NCI-H345 (cell line): ENCODE results near the gene RERE.

ENCODE experiments used
- DNase-seq: peaks from one replicate; lab custom pipeline; 2025; lab: John Stamatoyannopoulos, UW

RERE gene

DNA sequence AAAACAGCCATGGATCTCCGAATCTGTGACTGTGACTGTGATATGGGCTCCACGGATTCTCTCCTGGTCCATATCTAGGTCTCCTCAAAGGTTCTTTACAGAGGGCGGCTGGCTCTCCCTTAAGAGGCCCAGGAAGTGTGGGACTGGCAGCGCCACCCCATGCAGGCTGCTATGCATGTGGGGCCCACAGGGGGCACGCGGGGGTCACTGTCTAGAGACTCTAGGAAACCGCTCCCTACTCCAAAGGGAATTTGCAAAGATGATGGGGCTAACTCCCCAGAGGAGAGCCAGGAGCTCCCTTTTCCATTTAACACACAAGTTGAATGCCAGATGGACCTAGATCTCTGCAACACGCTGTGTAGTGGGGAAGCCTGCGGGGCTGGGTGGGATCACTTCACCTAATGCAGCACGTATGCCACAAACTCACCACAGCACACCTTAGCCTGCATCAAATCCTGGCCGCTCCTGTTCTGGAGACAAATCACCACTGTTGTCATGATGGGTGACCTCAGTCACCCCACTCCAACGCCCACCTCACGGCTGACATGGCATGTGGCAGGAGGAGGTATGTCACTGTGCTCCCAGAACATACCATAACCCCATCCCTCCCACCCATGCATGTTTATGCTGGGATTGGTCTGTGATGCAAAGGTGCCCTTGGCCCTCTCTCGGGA is 437.8 kb downstream of the RERE start:
- DNase-seq: no peak

DNA sequence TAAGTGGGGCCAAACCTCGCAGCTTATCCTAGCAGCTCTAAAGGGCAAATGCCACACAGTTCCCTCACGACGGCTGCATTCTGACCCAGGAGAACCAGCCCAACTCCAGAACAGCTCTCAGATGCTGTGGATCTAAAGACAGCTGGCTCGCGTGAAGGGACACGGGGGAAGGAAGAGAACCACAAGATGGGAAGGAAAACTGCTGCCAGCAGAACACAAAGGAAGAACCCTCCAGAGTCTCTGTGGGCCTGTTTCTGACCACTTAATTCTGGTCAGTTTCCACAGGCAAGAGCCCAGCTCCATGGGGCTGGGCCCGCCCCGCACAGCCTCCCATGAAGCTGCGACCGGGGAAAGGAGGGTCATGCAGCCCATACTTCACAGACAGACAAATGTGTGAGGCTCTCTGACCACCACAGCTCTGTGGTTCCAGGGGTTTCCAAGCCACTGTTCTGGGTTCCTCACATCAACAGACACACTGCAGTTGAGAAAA is 438.4 kb downstream of the RERE start:
- no peak for DNase-seq

DNA sequence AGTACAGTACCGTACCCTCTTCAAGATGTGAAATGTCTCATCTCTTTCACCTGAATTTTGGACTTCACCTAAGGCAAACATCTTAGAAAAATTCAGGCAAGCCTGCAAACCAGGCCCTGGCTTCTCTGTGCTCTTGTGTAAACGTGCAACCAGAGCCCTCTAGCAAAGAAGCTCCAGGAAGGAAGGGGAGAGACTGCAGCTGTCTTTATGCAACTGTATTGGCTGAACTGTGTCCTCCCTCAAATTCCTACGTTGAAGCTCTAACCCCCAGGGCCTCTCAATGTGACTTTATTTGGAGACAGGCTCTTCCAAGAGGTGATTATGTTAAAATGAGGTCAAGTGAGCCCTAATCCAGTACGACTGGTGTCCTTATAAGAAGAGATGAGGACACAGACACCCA is 439.3 kb downstream of the RERE start:
- no peak for DNase-seq

DNA sequence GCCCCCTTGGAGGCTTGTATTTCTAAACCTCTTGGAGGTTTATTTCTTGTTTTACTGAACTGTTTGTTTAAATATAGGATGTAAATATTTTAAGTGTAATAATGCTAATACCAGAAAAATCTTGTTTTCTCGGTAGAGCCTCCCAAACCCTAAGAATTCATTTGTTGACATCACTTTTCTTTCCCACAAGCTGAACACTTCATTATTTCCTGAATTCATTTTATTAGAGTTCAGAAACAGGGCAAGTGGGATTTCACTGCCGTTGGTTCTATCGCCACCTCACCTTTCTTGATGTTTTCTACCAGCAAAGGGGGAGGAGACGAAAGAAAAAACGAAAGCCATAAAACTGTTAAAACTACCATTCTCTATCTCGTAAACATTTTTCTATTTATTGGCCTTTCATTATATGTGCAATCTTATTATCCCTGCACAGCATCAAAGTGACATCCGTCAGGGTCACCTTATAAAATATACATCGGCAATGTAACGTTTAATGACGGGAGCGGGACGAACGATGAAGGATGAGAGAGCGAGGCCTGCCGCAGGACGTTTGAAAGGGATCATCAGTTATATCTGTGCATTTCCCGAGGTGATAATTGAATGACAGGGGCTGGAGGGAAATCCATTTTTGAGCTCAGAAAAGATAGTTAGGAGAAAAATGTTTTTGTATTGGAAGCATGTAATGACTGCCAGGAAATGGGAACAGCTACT is 440.0 kb downstream of the RERE start:
- no peak for DNase-seq

DNA sequence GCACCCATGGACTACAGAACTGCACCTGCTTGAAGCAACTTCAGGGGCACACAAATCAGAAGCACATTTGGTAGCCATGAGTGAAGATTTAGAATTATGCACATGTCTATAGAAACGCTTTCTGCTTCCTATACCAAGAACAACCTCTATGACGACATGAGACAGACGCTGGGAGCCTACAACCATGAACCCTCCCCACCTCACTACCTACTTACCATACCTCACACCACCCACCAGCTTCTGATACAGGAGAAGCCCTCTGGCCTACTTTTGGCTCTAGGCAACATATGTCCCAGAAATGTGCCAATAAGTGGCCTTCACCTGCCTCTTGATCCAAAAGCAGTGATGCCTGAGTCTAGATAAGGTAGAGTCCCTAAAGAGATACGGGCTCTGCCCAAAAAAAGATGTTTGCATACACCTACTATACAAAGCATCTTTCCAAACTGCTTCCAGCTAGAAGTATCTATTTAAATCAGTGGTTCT is 441.0 kb downstream of the RERE start:
- no peak for DNase-seq

DNA sequence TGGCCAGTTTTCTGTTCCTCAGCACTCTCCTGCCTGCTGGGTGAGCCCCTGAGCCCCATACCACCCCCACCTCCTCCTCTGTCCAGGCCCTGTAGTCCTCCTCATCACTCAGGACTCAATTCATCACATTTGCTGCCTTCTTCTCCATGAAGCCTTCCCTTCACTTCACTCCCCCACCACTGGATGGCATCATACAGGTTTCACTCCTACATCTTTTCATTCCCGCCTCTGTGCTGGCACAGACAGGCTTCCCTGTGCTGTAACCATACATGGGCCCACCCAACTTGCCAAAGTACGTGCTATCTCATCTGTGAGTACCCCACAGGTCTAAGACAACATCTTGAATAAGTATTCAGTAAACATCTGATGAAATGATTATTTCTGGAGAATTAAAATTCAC is 442.6 kb downstream of the RERE start:
- DNase-seq: peak; percentile 19

DNA sequence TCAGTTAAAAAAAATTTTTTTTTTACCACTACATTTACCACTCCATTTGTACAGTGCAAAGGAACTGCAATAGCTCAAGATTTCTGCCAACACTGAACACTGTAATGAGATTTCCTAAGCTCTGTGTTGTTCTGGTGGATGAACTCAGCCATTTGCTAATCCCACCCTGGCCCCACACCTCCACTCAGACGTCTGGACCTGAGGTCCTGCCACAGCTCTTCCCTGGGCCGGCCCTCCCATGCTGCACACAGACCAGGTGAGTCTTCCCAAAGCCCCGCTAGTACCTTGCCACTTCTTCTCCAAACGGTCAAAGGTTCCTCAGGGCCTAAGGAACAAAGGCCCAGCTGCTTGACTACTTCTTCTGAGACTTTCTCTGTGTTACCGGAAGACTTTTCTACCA is 443.1 kb downstream of the RERE start:
- no peak for DNase-seq

DNA sequence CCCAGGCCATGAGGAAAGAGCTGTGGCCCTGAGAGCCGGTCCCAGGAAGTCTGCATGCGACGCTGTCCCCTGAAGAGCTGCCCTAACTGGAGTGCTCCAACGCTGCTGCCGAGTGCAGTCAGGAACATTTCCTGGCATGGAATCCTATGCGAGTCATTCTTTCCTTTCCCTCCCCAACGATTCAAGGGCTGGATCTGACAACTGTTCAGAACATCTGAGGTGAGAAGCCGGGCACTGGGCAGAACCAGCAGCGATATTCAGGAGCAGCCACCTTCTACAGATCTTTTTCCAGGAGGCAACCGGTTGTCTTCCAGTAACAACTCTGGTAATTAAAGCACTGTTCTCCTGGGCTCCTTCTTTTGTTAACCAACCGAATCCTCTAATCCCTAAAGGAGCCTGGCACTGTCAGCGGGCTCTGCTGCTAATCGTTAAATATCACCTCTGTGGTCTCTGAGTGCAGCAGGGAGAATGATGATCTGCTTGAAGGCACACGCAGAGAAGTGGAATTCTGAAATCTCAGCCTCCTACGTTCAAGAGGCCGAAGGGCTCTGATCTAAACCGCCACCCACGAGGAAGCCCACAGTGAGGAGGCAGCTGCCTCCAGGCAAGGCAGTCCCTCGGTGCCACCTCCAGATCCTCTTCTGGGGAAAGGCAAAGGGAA is 443.7 kb downstream of the RERE start:
- peak; percentile 70 for DNase-seq

DNA sequence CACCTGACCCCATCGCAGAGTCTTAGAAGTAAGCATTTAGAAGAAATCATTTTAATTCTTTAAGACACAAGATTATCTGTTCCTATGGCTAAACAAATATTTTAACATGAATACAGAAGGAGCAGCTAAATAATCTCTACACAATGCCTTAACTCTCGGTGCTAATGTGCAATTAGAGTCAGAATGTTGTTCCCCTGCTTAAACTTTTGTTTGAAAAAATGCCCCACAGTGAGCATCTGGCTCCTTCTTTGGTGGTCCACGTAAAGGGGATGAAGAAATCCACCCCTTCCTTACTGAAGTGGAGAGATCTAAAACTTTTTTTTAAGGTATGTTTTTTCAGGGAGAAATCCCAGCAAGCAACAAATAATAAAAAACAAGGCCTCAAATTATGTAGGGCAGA is 444.3 kb downstream of the RERE start:
- DNase-seq: no peak

DNA sequence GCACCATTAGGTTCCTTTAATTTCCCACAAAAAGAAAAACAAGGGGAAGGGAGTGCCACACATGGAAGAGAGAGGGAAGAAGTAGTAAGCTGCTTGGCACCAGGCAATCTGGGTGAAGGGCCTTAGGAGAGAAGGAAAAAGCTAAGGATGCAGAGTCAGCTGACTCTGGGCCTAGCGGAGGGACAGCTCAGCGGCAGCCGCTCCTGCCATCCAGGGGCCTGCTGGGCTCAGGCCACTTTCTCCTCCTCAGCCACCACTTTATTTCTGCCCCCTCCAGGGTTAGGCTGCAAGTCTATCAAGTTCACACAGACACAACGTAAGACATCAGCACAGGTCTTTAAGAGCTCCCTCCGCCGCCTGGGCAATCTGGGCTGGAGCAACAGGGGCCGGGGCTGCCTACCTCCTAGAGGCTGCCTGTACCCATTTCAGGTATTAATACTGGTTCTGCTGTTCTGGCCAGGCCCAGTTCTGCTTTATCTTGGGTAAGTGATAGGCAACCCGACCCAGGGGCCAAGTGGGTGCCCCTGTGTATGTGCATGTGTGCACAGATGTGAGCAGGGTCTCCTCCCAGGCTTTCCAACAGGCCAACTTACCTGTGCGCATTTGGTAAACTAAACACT is 446.0 kb downstream of the RERE start:
- no peak for DNase-seq

DNA sequence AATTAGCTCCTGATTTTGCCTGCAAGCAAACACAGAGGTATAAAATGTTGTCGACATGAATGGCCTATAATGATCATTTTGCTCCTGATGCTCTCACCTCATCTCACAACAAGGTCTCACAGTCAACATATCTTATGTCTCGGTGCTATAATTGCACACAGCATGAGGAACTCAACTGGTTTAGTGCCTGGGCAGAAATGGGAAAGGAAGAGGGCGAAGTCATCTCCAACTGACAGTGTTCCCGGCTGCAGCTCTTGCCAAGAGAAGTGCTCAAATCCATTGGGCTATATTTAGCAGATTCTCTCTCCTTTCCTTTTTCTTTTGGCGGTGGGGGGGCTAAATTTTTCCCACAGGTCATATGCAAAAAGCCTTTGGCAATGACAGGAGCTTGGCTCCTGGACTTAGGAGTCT is 446.5 kb downstream of the RERE start:
- peak; percentile 94 for DNase-seq

DNA sequence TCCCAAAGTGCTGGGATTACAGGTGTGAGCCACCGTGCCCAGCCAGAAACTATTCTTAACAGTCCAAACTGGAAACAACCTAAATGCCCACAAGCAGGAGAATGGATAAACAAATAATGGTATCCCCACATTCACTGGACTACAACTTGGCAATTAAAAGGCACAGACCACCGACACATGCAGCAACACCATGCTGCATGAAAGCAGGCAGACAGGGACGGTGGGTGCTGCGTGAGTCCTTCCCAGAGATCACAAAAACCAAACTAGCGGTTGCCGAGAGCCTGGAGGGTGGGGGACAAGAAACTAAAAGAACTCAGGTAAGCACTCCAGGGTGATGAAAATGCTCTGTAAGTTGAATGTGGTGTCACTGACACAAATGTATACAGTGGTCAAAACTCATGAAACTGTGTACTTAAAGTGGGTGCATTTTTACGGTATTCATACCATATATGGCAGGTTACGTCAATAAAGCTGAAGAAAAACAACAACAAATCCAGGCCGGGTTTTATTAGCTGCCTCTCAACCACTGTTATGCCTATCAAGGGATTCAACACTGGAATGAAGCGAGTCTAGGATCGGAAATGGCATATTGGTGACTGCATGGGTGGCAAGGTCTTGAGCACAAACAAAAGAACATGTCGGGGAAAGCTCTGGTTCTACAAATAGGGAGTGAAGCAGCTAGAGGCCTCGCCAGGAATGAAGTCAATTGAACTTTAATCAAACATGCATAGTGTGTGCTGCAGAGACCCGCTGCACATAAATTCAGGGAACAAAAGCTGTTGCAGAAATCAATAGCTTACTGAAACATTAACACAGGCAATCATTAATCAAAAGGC is 447.2 kb downstream of the RERE start:
- DNase-seq: peak; percentile 94

DNA sequence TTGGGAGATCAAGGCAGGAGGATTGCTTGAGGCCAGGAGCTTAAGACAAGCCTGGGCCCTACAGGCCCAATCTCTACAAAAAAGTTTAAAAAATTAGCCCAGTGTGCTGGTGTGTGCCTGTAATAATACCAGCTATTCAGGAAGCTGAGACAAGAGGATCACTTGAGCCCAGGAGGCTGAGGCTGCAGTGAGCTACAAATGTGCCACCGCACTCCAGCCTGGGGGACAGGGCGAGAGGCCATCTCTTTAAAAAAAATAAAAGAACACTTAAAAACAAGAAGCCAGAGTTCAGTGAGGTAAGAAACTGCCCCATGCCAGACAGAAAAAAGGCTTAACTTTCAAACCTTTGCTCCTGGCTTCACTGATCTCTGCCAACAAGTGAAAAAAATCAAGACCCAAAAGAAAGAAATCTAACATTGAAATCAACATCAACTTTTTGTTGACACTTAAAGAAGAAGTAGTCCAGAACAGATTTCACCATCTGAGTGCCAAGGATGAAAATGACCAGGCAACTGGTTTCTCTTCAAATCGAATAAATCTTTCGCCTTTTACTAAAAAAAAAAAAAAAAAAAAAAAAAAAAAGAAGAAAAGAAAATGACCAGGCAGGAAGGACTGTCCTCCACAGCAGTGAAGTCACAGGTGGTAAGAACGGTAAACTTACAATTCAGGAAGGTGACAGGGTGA is 448.3 kb downstream of the RERE start:
- no peak for DNase-seq

DNA sequence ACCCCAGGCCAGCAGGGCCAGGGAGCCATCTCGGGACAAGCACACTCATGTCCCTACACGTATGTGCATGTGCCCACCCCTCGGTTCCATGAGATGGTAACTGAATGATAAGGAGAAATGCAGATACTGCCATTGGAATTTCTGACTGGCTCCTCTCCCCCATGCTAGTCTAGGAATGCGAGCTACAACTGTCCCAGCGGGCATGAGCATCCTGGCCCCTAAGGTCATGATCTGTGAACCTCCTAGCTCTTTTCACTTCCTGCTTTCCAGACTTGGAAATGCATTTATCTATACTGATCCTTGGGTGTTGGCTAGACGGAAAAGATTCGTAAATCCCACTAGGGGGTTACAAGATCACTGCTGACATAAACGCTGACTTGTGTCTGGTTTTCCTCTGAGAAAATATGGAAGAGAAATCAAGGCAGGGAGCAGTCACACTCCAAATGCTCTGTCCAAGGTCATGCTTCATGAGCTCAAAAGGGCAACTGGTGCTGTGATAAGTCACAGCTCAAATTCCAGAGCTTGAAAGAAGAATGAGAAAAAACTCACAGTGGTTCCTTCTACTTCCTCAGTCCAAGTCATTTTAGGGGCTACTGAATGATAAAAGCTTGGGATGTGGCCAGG is 449.8 kb downstream of the RERE start:
- DNase-seq: no peak

DNA sequence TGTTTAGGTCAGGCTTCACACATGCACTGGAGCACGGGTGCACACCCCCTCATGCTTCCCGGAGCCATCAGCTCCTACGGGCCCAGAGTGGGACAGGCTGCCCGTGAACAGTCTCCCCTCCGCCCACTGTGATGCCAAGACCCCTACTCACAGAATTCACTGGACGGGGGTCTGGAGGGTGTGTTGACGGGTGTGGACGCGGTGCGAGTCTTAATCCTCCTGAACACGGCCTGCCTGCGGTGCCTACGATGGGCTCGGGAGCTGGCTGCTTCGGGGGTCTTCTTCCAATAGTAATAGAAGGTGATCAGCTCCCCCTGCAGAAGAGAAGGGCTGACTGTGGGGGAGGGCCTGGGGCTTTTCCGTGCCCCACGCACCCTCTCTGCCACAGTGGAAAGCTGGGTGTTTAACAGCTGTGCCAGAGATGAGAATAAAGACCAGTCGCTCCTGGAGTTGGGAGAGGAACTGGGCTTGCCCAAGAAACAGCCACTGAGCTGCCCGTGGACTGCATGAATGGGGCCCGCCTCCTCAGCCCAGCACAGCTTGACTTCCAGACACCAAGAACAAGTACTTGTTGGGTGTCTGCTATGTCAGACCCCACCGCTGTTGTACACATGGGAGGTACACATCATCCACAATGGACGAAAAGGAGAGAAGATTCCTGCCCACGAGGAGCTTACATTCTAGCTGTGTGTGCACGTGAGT is 451.6 kb downstream of the RERE start:
- DNase-seq: no peak

DNA sequence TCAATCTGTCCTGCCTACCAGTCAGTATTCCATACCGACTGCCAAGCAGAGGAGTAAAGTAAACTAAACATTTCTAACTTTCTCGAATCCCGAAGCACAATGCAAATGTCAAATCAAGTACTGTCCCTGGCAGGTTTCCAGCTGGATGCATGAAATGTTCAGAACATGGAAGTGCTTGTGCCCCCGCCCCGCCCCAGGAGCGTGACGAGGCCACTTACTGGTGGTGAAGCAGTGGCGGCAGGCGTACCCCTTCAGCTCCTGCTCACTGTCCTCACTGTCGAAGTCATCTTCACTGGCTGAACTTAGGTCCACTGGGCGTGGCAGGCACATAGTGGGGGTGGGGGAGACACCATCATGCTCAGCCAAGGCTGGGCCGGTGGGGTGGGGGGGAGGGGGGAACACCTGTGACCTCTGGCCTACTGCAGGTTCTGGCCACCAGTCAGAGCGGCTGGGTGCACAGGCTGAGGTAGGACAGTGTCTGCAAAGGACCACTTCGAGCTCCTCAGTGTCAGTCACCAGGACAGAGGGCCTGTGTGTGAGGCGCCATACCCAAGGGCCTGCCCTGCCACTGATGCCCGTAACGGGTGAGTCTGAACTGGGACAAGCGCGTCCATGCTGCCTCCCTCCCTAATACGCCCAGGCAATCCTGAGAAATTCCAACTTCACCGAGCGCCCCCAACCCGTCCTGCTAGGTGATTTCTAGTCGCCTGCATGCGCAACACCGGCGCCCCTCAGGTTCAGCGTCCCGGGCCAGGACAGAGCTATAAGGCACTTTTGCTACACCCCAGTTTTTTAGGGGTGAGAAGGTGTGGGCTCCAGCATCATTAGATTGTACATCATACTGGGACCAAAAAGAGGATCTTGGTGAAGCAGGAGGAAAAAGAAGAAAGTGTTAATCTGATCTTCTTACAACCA is 452.7 kb downstream of the RERE start:
- peak; percentile 72 for DNase-seq

DNA sequence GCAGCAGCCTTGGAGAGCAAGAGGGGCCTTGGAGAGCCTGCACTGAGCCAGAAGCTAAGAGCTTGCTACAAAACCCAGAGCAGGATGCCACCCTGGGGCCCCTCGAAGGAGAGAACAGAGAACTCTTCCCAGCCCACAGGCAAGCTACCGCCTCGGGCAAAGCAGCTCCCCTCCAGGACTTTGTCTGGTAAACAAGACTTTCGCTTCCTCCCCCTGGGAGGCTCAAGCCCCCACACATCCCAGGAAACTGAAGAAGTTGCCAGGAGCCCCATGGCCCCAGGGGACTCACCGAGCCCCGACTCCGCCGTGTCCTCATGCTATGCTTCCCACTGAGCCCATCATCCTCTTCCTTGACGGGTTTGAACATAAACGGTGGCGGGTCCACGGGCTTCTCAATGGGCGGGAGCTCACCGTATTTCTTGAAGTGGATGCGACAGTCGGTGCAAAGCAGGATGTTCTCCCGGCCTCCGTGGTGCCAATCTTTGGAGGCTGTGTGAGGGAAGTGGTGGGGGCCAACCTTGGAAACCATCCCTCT is 453.6 kb downstream of the RERE start:
- no peak for DNase-seq

DNA sequence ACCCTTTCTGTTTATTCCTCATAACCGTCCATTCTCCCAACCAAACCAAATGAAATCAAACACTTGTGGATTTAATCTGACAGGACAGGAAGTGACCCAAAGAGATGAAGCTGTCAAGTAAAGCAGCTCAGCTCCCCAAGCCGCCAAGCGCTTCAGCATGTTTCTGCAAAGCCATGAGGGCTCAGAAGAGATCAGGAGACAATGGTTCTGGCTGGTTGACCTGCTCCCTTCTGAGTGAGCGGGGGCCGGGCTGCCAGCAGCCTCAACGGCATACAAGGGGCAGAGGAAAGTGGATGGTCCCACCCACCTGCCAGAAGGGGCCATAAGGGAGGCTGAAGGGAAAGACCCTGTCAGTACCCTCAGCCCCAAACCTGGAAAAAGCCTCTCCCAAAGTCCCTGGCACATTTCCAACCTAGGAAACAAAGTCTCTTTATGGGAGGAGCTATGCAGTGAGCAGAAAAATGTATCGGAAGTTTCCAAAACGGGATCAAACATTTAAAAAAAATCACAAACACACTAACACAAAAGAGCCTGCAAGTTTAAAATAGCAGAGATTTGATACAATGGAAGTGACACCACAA is 454.2 kb downstream of the RERE start:
- no peak for DNase-seq
